NCI-H2227 (cell line): Measurements from ENCODE around the gene RSPRY1.
A peak's percentile ranks its signal among the peaks of the same experiment; 100 is the strongest.
"Not testable (repeated sequence)": the region's sequence is repeated elsewhere in the genome, so short reads cannot be mapped to it uniquely, and the experiment has no call there.

Source experiments
- DNase-seq: peaks from one replicate; lab custom pipeline; 2025; ENCODE audit not compliant: unreplicated experiment; lab: John Stamatoyannopoulos, UW

The RSPRY1 gene

DNA sequence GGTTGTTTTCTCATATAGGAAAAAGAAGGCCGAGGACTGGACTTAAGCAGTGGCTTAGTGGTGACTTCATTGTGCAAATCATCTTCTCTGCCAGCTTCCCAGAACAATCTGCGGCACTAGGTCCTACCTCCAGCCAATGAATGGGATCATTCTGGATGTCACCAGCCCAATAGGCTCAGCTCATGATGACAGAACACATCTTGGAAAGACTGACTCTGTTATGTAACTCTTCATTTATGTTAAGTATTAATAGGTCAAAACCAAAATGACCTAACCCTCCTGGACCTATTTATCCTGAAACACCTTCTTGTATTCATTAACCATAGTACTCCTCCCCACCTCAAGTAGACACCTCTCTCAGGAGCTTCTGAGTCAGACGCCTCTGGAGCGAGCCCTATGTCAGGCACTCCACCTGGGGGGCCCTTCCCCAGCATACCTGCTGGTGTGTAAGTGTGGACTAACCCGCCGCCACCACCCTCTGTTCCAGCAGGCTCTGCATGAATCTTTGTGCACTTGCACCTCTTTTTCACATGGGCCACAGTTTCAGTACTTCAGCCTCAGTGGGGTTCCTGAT, 66.1 kb downstream of the RSPRY1 start:
- no peak for DNase-seq

DNA sequence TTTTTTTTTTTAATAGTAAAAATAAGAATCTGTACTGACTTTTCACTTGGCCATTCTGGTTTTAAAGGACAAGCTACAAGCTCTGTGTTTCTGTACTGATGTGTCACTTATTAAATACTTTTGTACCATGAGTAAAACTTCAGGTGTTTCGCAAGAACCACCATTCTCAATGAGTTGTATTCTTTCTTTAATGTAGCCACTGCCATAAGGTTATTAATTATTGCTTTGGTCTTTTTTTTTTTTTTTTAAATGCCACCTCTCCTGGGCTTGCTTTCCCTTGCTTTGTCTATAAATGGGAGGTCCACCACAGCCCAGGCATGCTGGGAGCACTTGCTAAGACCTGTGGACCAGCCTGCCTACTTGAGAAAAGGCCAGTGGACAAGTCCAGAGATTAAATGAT, 67.3 kb downstream of the RSPRY1 start:
- no peak for DNase-seq

DNA sequence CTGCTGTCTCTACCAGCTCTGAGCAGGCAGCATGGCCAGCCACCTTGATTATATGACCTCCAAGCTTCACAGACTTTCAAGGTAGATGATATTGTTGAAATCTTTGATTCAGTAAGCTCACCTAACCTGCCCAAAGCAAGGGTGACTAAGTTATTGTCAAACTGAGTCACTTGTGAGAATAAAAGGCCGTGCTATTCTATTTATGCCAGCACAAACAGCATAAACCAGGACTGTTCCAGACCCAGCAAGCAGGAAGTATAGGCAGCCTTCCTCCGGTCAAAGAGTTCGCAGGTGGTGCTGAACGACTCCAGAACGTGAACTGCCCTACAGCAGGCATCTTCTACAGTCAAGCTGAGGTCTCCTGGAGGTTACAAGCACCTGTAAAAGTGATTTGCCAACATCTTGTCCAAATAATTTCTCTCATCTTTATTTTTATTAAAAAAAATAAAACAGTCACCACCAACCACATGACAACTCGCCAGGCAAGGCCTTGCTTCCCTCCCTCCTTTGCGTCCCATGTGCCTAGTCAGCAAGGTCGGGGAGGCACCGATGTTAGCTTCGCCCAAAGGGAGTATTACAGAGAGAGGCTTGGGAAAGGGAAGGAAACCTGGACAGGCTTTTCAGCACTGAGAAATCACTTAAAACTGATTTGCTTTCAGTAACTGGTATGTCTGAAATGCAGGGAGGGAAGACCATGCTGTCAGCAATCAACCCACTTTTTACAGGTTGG, 69.7 kb downstream of the RSPRY1 start:
- DNase-seq: no peak

GRCh38 chr16:57256601-57257395, 70.7 kb downstream of the RSPRY1 start:
- DNase-seq: no peak

GRCh38 chr16:57257455-57258070, 71.4 kb downstream of the RSPRY1 start:
- DNase-seq: no peak

- no peak for DNase-seq
Measured at GRCh38 chr16:57258226-57258909, 72.2 kb downstream of the RSPRY1 start.

DNA sequence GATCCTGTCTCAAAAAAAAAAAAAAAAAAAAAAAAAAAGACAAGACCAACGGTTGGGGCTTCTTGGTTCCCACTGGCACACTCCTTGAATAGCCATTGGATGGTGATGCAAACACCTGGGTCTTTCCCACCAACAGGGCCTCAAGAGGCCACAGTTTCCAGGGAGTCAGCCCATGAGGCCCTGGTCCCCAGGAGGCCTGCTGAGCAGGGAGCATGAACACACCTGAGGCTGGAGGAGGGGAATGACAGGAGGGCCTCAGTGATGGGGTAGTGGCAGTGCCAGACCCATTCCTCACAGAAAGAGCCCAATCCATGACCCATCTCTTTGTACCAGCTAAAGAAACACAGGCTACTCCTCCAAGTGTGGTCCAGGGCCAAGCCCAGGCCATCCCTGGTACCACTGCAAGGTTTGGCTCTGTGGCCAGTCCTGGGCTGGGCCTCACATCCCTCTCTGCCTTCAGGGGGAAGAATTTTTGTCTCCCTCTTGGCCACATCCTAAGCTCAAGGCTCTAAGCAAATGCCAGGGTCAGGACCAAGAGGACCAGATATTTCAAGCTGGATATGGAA, 72.9 kb downstream of the RSPRY1 start:
- DNase-seq: no peak

DNA sequence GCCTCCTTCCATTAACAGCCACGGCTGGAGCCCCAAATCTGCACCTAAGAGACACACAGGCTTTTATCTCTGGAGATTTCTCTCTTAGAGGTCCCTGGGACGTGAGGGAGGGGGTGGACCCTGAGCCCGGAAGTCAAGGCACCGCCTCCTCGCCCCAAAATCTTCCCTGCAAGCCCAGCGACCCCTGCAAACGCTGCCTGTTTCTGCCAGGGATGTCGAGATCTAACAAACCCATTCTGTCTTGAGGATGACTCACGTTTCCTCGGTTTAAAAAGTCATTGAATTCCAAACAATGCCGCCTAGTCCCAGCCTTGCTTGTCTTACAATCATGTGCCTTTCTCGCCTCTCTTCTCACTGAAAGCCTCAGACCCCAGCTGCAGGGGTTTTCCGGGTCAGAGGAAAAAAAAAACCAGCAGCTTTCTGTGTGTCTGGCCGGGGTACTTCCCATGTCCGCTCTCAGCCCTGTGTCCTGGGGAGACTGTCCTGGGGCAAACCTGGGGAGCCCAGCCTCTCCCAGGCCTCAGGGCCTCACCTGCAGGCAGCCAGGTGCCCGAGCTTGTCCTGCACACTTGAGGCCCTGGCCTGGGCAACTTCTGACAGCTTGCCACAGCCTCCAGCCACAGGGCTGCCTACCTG, 74.3 kb downstream of the RSPRY1 start:
- no peak for DNase-seq

- no peak for DNase-seq
Measured at GRCh38 chr16:57261806-57262205, 75.7 kb downstream of the RSPRY1 start.

DNA sequence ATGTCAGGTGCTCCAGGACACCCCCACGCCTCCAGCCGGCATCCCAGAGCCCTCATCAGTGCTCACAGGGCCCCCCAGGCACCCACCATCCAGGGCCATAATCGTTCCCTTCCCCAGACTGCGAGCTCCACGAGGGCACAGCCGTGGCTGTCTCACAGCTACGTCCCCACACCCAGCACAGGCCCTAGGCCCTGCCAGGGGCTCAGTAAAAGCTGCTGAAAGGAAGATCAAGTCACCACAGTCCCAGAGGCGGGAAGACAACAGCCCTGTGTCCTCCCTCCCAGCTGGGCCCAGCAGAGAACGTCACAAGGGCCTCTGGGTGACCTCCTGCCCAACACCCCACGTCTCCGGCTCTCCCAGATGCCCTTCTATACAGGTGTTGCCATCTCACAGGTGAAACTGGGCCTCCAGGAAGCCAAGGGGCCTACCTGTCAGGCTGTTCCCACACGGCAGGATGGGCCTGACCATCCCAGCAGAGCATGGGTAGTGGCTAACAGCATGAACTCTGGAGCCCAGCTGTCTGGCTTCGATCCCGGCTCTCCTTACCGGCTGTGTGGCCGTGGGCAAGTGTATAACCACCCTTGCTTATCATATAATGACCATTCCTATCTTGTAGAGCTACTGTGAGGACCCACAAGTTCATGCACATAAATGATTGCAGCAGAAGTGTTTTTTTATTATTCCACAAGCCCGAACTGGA, 76.9 kb downstream of the RSPRY1 start:
- no peak for DNase-seq

- no peak for DNase-seq
Measured at GRCh38 chr16:57263541-57264351, 77.6 kb downstream of the RSPRY1 start.

- no peak for DNase-seq
Measured at GRCh38 chr16:57264381-57264780, 78.3 kb downstream of the RSPRY1 start.

DNA sequence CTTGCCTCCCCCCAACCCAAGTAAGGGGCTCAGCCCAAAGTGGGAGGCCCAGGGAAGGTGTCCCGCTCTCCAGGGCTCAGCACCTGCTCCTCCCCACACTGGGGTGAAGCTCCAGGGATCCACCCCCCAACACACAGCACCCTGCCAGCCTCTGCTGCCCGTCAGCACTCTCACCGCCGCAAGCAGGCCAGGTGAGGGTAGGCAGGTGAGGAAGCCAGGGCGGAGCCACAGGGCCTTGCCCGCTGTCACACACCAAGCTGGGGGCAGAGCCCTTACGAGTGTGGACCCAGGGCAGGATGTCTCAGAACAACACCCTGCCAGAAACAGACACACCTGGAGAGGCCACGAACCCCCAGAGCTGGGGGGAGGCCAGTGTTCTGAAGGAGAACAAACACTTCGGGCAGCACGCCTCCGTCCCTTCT, 78.8 kb downstream of the RSPRY1 start:
- DNase-seq: no peak

DNA sequence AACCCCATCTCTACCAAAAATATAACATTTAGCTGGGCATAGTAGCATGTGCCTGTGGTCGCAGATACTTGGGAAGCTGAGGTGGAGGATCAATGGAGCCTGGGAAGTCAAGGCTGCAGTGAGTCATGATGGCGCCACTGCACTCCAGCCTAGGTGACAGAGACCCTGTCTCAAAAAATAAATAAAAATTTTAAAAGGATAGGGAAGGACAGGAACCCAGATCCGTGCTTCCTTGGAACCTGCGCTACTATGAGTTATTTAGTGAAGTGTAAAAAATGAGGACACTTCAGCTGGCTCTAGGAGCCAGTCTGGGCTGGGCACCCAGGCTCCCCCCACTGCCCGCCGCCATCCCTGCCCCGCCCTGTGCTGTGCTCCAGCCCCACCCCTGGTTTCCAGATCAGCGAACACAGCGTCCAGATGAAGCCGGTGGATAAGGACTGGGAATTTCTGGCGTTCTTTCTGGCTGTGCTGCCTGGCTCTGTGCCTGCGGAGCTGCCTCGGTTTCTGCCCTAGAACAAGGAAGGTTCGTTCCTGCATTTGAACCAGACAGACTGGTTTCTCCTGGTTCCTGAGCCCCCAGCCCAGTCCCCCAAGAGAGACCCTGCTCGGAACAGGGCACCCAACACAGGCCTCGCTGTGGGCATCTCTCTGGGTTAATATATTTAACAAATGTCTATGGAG, 79.9 kb downstream of the RSPRY1 start:
- DNase-seq: peak; percentile 46

DNA sequence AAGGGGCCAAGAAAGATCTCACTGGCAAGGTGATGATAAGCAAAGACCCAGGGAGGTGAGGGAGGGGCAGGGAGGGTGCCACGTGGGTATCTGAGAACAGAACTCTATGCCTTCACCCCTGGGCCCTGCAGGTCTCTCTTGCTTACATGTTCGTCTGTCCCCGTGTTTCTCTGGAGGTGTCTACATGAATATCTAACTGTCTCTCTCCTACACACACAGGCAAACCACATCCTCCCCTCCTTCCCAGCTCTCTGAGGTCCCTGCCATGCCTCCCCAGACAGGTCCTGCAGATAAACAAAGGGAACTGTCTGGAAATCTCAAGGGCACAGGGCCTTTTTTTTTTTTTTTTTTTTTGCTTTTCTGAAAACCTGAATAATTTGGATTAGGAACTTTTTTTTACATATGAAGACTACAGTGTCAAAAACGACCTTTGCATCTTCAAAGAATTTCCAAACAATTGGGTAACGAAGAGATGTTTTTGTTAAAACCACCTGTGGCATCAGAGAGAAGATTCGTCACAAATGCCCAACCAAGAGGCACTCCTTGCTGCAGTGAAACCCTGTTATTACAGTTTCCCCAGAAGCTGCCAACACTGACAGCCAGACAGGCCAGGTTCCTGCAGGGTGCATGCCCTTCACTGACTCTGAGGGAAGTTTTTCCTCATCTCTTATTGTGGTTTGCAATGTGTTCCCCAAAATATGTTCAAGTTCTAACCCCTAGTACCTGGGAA, 80.6 kb downstream of the RSPRY1 start:
- DNase-seq: no peak

- not testable (repeated sequence) for DNase-seq
Measured at GRCh38 chr16:57267343-57267742, 81.2 kb downstream of the RSPRY1 start.
